HG02981 (cell line): ENCODE data around the gene CAPZB.

ENCODE experiments used
- ATAC-seq: cut with Tn5 transposase; IDR thresholded peaks from one replicate; pipeline ENCODE4 v1.9.1; 2021; ENCODE audit warnings: mild to moderate bottlenecking, moderate library complexity; ENCODE audit not compliant: unreplicated experiment

Gene CAPZB

GRCh38 chr1:19430121-19431068, 54.9 kb downstream of the CAPZB start:
- no peak for ATAC-seq

- ATAC-seq = no peak
These were observed 55.7 kb downstream of the CAPZB start for GRCh38 chr1:19429611-19430010.

GRCh38 chr1:19427087-19427781, 58.1 kb downstream of the CAPZB start:
- ATAC-seq = no peak

GRCh38 chr1:19426294-19427086, 58.8 kb downstream of the CAPZB start:
- no peak for ATAC-seq

GRCh38 chr1:19425646-19426239, 59.6 kb downstream of the CAPZB start:
- no peak for ATAC-seq

- no peak for ATAC-seq
These were observed 60.4 kb downstream of the CAPZB start for GRCh38 chr1:19424651-19425570.

- ATAC-seq = no peak
These were observed 62.2 kb downstream of the CAPZB start for GRCh38 chr1:19423130-19423529.

- no peak for ATAC-seq
These were observed 64.0 kb downstream of the CAPZB start for GRCh38 chr1:19421365-19421764.

GRCh38 chr1:19420606-19421005, 64.7 kb downstream of the CAPZB start:
- ATAC-seq = no peak

- ATAC-seq = no peak
These were observed 65.6 kb downstream of the CAPZB start for GRCh38 chr1:19419691-19420090.

- no peak for ATAC-seq
These were observed 66.8 kb downstream of the CAPZB start for GRCh38 chr1:19418503-19418971.

GRCh38 chr1:19416921-19417470, 68.3 kb downstream of the CAPZB start:
- no peak for ATAC-seq

GRCh38 chr1:19416145-19416544, 69.2 kb downstream of the CAPZB start:
- ATAC-seq = no peak

- ATAC-seq = no peak
These were observed 70.7 kb downstream of the CAPZB start for GRCh38 chr1:19414515-19415121.

GRCh38 chr1:19413999-19414398, 71.3 kb downstream of the CAPZB start:
- ATAC-seq = no peak

GRCh38 chr1:19412654-19413053, 72.7 kb downstream of the CAPZB start:
- no peak for ATAC-seq

- no peak for ATAC-seq
These were observed 73.7 kb downstream of the CAPZB start for GRCh38 chr1:19411612-19412011.

GRCh38 chr1:19410393-19410792, 74.9 kb downstream of the CAPZB start:
- no peak for ATAC-seq
